ENCODE measurements around the gene DIRAS1.
"Not testable (repeated sequence)": the region's sequence is repeated elsewhere in the genome, so short reads cannot be mapped to it uniquely, and the experiment has no call there.

The DIRAS1 gene

GRCh38 chr19:2726904-2727639 lies 5.9 kb upstream of the DIRAS1 start:
- peak; percentile 10 for DNase-seq (ENCODE audit: low spot score)

- DNase-seq (ENCODE audit: low spot score) = no peak
These were observed 5.1 kb upstream of the DIRAS1 start for GRCh38 chr19:2726160-2726855.

- DNase-seq (ENCODE audit: low spot score) = no peak
These were observed 3.0 kb upstream of the DIRAS1 start for GRCh38 chr19:2724148-2724557.

- no peak for DNase-seq (ENCODE audit: low spot score)
These were observed 2.6 kb upstream of the DIRAS1 start for GRCh38 chr19:2723747-2724146.

GRCh38 chr19:2723345-2723715 lies 2.2 kb upstream of the DIRAS1 start:
- no peak for DNase-seq (ENCODE audit: low spot score)

- DNase-seq (ENCODE audit: low spot score) = peak; percentile 77
These were observed 1.6 kb upstream of the DIRAS1 start for GRCh38 chr19:2722541-2723344.

- DNase-seq (ENCODE audit: low spot score) = no peak
These were observed 683 bp upstream of the DIRAS1 start for GRCh38 chr19:2721570-2722540.

- DNase-seq (ENCODE audit: low spot score) = no peak
These were observed 1.0 kb downstream of the DIRAS1 start for GRCh38 chr19:2719920-2720776.

- DNase-seq (ENCODE audit: low spot score) = no peak
These were observed 1.9 kb downstream of the DIRAS1 start for GRCh38 chr19:2719232-2719735.

GRCh38 chr19:2717638-2718541 lies 3.3 kb downstream of the DIRAS1 start:
- DNase-seq (ENCODE audit: low spot score) = no peak

- no peak for DNase-seq (ENCODE audit: low spot score)
These were observed 4.2 kb downstream of the DIRAS1 start for GRCh38 chr19:2716722-2717637.

- DNase-seq (ENCODE audit: low spot score) = no peak
These were observed 4.9 kb downstream of the DIRAS1 start for GRCh38 chr19:2716275-2716650.

- DNase-seq (ENCODE audit: low spot score) = no peak
These were observed 5.5 kb downstream of the DIRAS1 start for GRCh38 chr19:2715470-2716274.

GRCh38 chr19:2714531-2715269 lies 6.5 kb downstream of the DIRAS1 start:
- DNase-seq (ENCODE audit: low spot score) = no peak

GRCh38 chr19:2714102-2714501 lies 7.1 kb downstream of the DIRAS1 start:
- DNase-seq (ENCODE audit: low spot score) = not testable (repeated sequence)

GRCh38 chr19:2713170-2713569 lies 8.0 kb downstream of the DIRAS1 start:
- not testable (repeated sequence) for DNase-seq (ENCODE audit: low spot score)

GRCh38 chr19:2711875-2712205 lies 9.3 kb downstream of the DIRAS1 start:
- DNase-seq (ENCODE audit: low spot score) = no peak
